Stimulated activated CD8-positive, alpha-beta memory T cell treated with anti-CD3 and anti-CD28 coated beads, Interleukin-7, amount 100 ng/mL, for 1 hour (primary cell): ENCODE measurements around the gene NDEL1.
A peak's percentile ranks its signal among the peaks of the same experiment; 100 is the strongest.

Experiments used
- DNase-seq, 2 donors: peaks; one replicate each; pipeline ENCODE4 v3.0.0-alpha.2; 2020; ENCODE audit warnings: low read depth in 2 of 2

NDEL1 gene

DNA sequence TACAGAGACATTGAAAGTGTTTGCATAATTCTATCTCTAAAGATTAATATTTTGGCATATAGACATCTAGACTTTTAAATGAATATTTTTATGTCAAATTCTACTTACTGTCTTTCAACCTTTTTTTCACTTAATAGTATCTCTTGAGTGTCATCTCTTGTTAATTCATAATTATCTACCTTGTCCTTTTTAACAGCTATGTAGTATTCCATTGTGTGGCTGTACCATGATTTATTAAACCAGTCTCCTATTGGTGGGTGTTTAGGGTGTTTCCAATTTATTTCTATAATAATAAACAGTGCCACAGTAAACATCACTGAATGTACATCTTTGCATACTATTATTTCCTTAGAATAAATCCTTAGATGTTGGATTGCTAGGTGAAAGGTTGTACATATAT lies 21.7 kb upstream of the NDEL1 start:
- DNase-seq, result no peak

GRCh38 chr17:8417806-8418205 lies 17.9 kb upstream of the NDEL1 start:
- DNase-seq, result no peak

GRCh38 chr17:8418471-8418870 lies 17.2 kb upstream of the NDEL1 start:
- DNase-seq, result no peak

DNA sequence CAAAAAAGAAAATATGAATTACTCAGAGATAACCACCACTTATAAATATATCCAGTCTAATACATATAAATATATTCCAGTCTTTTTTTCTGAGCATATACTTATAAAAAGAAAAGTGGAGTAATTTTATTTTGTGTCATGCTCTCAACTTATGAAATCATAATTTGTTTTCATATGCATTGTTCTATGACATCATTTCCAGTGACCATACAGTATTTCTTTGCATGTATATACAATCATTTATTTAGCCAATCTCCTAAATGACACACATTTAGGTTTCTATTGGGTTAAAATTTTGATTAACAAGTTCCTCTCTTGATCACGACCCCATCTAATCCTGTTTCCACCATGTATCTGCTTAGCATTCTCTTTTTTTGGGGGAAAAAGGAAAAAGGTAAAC lies 16.4 kb upstream of the NDEL1 start:
- no peak for DNase-seq

DNA sequence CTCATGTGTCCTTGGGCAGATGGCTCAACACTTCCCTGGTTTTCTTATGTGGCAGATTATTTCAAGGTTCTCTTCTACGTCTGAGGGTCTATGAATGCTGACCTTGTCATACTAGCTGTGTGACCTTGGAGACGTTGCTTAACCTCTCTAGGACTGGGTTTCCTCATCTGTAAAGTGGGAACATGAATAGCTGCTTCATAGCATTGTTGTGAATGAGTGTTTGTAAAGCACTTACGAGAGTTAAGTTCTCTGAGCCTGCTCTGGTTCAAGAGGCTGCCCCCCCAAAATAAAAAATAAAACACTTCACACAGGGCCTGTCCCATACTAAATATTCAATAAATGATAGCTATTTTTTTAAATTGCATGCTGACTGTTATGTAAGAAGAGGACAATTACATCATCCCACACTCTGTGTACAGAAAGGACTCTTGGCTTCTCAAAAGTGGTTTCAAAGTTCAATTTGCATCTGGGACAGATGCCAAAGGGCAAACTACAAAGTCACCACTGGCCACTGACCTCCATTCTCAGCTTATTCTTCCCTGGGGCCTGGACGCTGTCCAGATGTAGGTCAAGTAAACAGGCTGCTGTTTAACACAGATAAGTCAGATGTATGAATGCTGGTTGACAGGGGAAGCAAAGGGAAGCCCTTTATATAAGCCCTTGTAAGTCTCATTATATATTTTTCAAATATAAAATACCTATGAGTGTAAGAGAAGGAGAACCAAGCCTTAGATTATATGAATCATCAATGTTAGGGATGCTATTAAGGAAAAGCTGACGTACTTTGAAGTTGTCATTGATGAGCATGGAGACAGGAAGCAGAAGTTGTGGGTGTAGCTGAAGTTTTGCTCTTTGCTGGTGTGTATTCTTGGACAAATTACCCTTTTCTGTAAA lies 15.4 kb upstream of the NDEL1 start:
- DNase-seq, result no peak

DNA sequence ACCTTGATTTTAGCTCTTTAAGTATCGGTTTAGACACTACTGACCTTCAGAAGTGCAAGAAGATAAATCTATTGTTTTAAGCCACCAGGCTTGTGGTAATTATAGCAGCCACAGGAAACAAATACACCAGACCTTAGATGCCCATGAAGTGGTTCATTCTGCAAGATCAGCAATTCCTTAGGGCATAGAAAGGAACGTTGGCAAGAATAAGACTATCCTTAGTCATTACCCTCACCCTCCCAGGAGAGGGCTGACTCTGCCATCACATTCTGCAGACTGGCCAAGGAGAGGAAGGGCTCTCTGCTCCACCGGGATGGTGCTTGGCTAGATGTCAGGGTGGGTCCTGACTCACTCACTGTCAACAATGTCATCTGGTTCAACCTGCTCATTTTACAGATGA lies 14.1 kb upstream of the NDEL1 start:
- no peak for DNase-seq

DNA sequence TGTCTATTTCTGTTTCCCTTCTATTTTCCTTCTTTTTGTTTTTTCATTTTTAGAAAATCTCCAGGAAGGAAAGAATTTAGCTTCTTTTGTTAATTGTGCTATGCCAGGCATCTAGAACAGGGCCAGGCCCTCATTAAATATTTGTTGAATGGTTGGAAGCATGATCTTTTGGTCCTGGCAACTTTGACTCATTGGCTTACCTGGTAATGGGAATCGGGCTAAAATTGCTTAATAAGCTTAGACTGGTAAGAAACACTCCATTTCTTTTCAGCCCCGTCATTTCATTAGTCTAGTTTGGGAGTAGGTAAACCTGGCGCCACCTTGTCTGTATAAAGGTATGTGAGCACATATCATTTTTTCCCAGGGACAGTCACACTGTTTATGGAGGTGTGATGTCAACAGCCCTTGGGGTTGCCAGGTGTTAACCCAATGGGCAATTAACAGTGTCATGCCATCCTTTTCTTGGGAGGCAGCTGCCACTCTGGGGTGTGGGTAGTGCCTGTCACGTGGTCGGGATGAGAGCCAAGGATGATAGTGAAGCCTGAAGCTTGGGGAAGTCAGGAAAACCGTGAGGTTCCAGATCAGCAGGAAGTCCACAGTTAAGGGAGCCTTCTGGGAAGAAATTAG lies 9.5 kb upstream of the NDEL1 start:
- no peak for DNase-seq

- no peak for DNase-seq
Observed at GRCh38 chr17:8426802-8427201, 8.9 kb upstream of the NDEL1 start.

- no peak for DNase-seq
Observed at GRCh38 chr17:8430966-8431365, 4.7 kb upstream of the NDEL1 start.

GRCh38 chr17:8436169-8436843 lies 622 bp downstream of the NDEL1 start:
- peak; percentile 27 to 34 for DNase-seq

DNA sequence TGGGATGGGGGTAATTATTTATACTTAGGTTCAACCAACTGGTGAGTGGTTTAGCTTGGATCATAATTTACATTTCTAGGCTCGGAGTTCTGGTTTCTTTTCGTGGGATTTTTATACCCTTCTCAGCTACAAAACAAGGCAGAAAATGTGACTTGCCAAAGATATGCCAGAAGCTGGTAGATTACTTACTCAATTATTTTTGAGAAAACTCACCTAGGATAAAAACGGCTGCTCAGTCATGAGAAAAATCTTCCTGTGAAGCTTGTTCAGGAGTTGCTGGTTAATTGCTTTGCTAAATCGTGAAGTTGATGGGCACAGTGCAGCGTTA lies 1.1 kb downstream of the NDEL1 start:
- DNase-seq, result no peak

GRCh38 chr17:8438441-8438840 lies 2.8 kb downstream of the NDEL1 start:
- DNase-seq, result no peak

GRCh38 chr17:8439681-8440080 lies 4.0 kb downstream of the NDEL1 start:
- no peak for DNase-seq

GRCh38 chr17:8441690-8442089 lies 6.0 kb downstream of the NDEL1 start:
- DNase-seq, result no peak

- DNase-seq, result no peak
Observed at GRCh38 chr17:8442310-8442709, 6.6 kb downstream of the NDEL1 start.

DNA sequence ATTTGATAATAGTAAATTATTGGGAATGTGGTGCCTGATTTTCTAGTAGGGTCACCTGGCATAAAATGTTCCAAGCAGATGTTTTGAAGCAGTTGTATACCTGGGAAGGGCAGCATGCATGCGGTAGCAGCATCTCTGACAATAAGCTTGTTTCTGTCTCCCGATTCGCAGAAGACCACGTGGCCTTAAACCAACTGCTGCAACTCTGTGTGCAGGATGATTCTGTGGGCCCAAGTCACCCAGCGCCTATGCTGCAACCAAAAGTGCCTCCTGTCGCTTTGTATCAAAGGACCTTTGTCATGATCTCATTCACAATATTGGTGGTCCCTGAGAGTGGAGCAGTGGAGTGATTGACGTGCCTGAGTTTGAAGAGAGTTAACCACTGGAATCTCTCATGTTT lies 8.1 kb downstream of the NDEL1 start:
- DNase-seq, result no peak

- no peak for DNase-seq
Observed at GRCh38 chr17:8444494-8444893, 8.8 kb downstream of the NDEL1 start.

DNA sequence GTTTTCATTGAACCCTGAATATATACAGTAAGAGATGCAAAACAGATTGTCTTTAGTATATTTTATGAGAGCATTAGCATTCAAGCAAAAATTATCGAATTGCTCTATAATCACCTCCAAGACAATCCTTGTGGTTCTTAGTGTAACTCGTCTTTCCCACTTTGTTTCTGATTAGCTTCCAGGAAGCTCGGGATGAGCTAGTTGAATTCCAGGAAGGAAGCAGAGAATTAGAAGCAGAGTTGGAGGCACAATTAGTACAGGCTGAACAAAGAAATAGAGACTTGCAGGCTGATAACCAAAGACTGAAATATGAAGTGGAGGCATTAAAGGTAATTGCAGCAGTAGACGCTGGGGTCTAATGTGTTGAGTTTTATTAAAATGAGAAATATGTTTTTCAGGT lies 9.9 kb downstream of the NDEL1 start:
- DNase-seq, result no peak

- DNase-seq, result no peak
Observed at GRCh38 chr17:8447799-8448198, 12.1 kb downstream of the NDEL1 start.

GRCh38 chr17:8448310-8448709 lies 12.6 kb downstream of the NDEL1 start:
- no peak for DNase-seq

- no peak for DNase-seq
Observed at GRCh38 chr17:8451933-8452614, 16.4 kb downstream of the NDEL1 start.

- no peak for DNase-seq
Observed at GRCh38 chr17:8453326-8453725, 17.6 kb downstream of the NDEL1 start.
